HepG2 (cell line): Measurements from ENCODE around the gene CCDC121. TPM values are rescaled to one million over a fixed set of nuclear protein-coding genes. Genes with fewer than 3 reads are reported as not detected.
A peak's percentile ranks its signal among the peaks of the same experiment; 100 is the strongest.

Experiments used
- ATAC-seq: fragments of 200-7000 bp; cut with Tn5 transposase; 3 replicates; pipeline ENCODE4 v1.9.1; 2020; ENCODE audit warnings: mild to moderate bottlenecking, moderate library complexity
- BruUV-seq: library from RNA; stranded (reverse); fragments of 400-500 nt; replicated peaks from 2 replicates; lab custom pipeline; 2021; lab: Mats Ljungman, UMichigan
- CTCF ChIA-PET: fragments of 300-600 bp; formaldehyde crosslinking; extraction: SDS; loops from one replicate; lab custom pipeline; 2021; ENCODE audit warnings: low total read pairs, inconsistent platforms, low intra/inter-chr PET ratio; lab: Yijun Ruan, JAX
- POLR2A ChIA-PET: fragments of 350-600 bp; sonication (Branson Sonifier 250); formaldehyde crosslinking; loops from one replicate; lab custom pipeline; 2020; ENCODE audit warnings: antibody characterized with exemption, inconsistent platforms; lab: Yijun Ruan, JAX
- DNase-seq: peaks from one replicate; pipeline ENCODE4 v3.0.0-alpha.2; 2015; ENCODE audit warnings: low spot score
- FAIRE-seq: peaks from 3 replicates; lab custom pipeline; 2011; peaks lifted over from hg19 to GRCh38; lab: Jason Lieb, UNC
- H2AFZ ChIP-seq: one replicate; pipeline ENCODE4 v1.6.1; 2011; ENCODE audit warnings: low read length, inconsistent platforms
- H3K27ac ChIP-seq: fragments of 300-600 bp; 3 replicates; pipeline ENCODE4 v1.8.0; 2011; ENCODE audit warnings: mixed run types, mild to moderate bottlenecking, mixed read lengths, low read length, inconsistent platforms; ENCODE audit not compliant: insufficient read depth; ENCODE audit errors: extremely low read length
- H3K27me3 ChIP-seq, 2 experiments: fragments of 200-600 bp in 1 of 2; 2 replicates in 1 of 2; 3 replicates in 1 of 2; pipeline versions ENCODE4 v1.6.0 to v1.8.0; 2011; ENCODE audit warnings: low read length in 2 of 2, mild to moderate bottlenecking in 2 of 2, moderate library complexity in 2 of 2, inconsistent platforms in 1 of 2; ENCODE audit not compliant: insufficient read depth in 2 of 2, control insufficient read depth in 1 of 2
- H3K36me3 ChIP-seq, 2 experiments: fragments of 200-600 bp in 1 of 2; replicated peaks in 1 of 2; 2 replicates in 1 of 2; 3 replicates in 1 of 2; pipeline versions ENCODE4 v1.5.1 to v1.8.0; 2011; ENCODE audit warnings: low read length in 2 of 2, inconsistent platforms in 1 of 2; ENCODE audit not compliant: insufficient read depth in 2 of 2, control insufficient read depth in 1 of 2
- H3K4me1 ChIP-seq: 2 replicates; pipeline ENCODE4 v1.5.1; 2012; ENCODE audit warnings: low read length, inconsistent platforms; ENCODE audit not compliant: insufficient read depth
- H3K4me2 ChIP-seq: 2 replicates; pipeline ENCODE4 v1.6.0; 2011; ENCODE audit warnings: low read depth, low read length, inconsistent platforms
- H3K4me3 ChIP-seq, 3 experiments: fragments of 200-600 bp in 1 of 3; sonication (generic), shearing (Covaris generic) in 1 of 3; replicated peaks in 1 of 3; 2 replicates each; pipeline ENCODE4 v1.5.1; 2011 to 2016; ENCODE audit warnings: low read length in 3 of 3, inconsistent platforms in 2 of 3, low read depth in 2 of 3, mild to moderate bottlenecking in 2 of 3, control low read depth in 1 of 3, mixed read lengths in 1 of 3; ENCODE audit not compliant: insufficient read depth in 1 of 3
- H3K79me2 ChIP-seq: one replicate; pipeline ENCODE4 v1.6.1; 2011; ENCODE audit warnings: low read length, inconsistent platforms; ENCODE audit not compliant: insufficient read depth
- H3K9ac ChIP-seq: 2 replicates; pipeline ENCODE4 v1.6.0; 2011; ENCODE audit warnings: mild to moderate bottlenecking, low read depth, low read length, inconsistent platforms; ENCODE audit not compliant: insufficient read depth
- H3K9me3 ChIP-seq: 2 replicates; pipeline ENCODE4 v1.5.1; 2012; ENCODE audit warnings: mild to moderate bottlenecking, low read length
- H4K20me1 ChIP-seq: 2 replicates; pipeline ENCODE4 v1.6.0; 2011; ENCODE audit warnings: inconsistent platforms, mild to moderate bottlenecking, low read length, moderate library complexity; ENCODE audit not compliant: insufficient read depth
- ARNT ChIP-seq: fragments of 450-650 bp; IDR thresholded peaks from 2 replicates; pipeline ENCODE4 v1.6.1; 2017
- FOXA3 ChIP-seq: IDR thresholded peaks from 2 replicates; pipeline ENCODE4 v1.6.1; 2016; ENCODE audit warnings: missing genetic modification reagents, missing compliant biosample characterization
- FOXC1 ChIP-seq: sonication (generic); formaldehyde crosslinking; IDR thresholded peaks from 2 replicates; pipeline ENCODE4 v1.8.0; 2022; ENCODE audit warnings: mild to moderate bottlenecking, missing genetic modification reagents, borderline replicate concordance
- GABPA ChIP-seq, 2 experiments: IDR thresholded peaks; 2 replicates each; pipeline ENCODE4 v1.6.1; 2011 to 2016; ENCODE audit warnings: low read depth in 2 of 2, low read length in 1 of 2, missing biosample characterization in 1 of 2, missing genetic modification characterization in 1 of 2
- IKZF1 ChIP-seq: fragments of 450-650 bp; IDR thresholded peaks from 2 replicates; pipeline ENCODE4 v1.7.1; 2016
- JUND ChIP-seq: sonication (generic); formaldehyde crosslinking; IDR thresholded peaks from 2 replicates; pipeline ENCODE4 v1.8.0; 2022; ENCODE audit warnings: mild to moderate bottlenecking, missing genetic modification reagents
- KDM4B ChIP-seq: sonication (generic); formaldehyde crosslinking; IDR thresholded peaks from 2 replicates; pipeline ENCODE4 v1.4.0; 2020; ENCODE audit warnings: missing genetic modification reagents
- LCORL ChIP-seq, 2 experiments: fragments of 450-650 bp in 1 of 2; sonication (generic) in 1 of 2; formaldehyde crosslinking in 1 of 2; IDR thresholded peaks; 2 replicates each; pipeline versions ENCODE4 v1.5.0 to v1.6.1; 2017 to 2020; ENCODE audit warnings: antibody characterized with exemption in 1 of 2, missing genetic modification reagents in 1 of 2
- MBNL3 ChIP-seq: fragments of 250-450 bp; sonication (Bioruptor Pico); conservative IDR thresholded peaks from 2 replicates; pipeline ENCODE4 v1.8.0; 2022; ENCODE audit warnings: mild to moderate bottlenecking, inconsistent platforms
- RAD21 ChIP-seq: fragments of 450-650 bp; formaldehyde crosslinking; IDR thresholded peaks from 2 replicates; pipeline ENCODE4 v1.5.0; 2020; ENCODE audit warnings: mild to moderate bottlenecking
- SALL2 ChIP-seq: sonication (generic); formaldehyde crosslinking; IDR thresholded peaks from 2 replicates; pipeline ENCODE4 v1.8.1; 2023; ENCODE audit warnings: mild to moderate bottlenecking, missing genetic modification reagents, inconsistent platforms
- SNAPC2 ChIP-seq: sonication (generic); formaldehyde crosslinking; IDR thresholded peaks from 2 replicates; pipeline ENCODE4 v1.8.1; 2022; ENCODE audit warnings: mild to moderate bottlenecking, missing genetic modification reagents
- ZNF124 ChIP-seq: sonication (generic); formaldehyde crosslinking; IDR thresholded peaks from 2 replicates; pipeline ENCODE4 v1.4.0; 2020; ENCODE audit warnings: missing genetic modification reagents
- ZNF30 ChIP-seq: sonication (generic); formaldehyde crosslinking; IDR thresholded peaks from 2 replicates; pipeline ENCODE4 v1.5.0; 2020; ENCODE audit warnings: mild to moderate bottlenecking, missing genetic modification reagents
- ZNF431 ChIP-seq: sonication (generic); formaldehyde crosslinking; IDR thresholded peaks from 2 replicates; pipeline ENCODE4 v1.9.0; 2022; ENCODE audit warnings: missing genetic modification reagents, low read depth, mild to moderate bottlenecking, borderline replicate concordance
- ZNF441 ChIP-seq: sonication (generic); formaldehyde crosslinking; IDR thresholded peaks from 2 replicates; pipeline ENCODE4 v1.7.0; 2021; ENCODE audit warnings: missing genetic modification reagents, borderline replicate concordance
- ZNF790 ChIP-seq: sonication (generic); formaldehyde crosslinking; IDR thresholded peaks from 2 replicates; pipeline ENCODE4 v1.8.0; 2022; ENCODE audit warnings: missing genetic modification reagents, mild to moderate bottlenecking, borderline replicate concordance
- WGBS: methylation state at CpG from one replicate; pipeline ENCODE4 v1.1.6; 2017; ENCODE audit warnings: low lambda C conversion rate; 5-methylcytosine and 5-hydroxymethylcytosine counted together
- in situ Hi-C: cut with HindIII; loops from 2 replicates; pipeline ENCODE4 v1.10.0; 2017; ENCODE audit warnings: low pct_unique_long_range_greater_than_20kb; ENCODE audit not compliant: extremely low pct_ligation_motif_present
- intact Hi-C: fragments of 100-400 bp; cut with micrococcal nuclease; formaldehyde crosslinking; loops from one replicate; pipeline ENCODE4 v1.10.0; 2022; ENCODE audit not compliant: unreplicated experiment
- polyA plus RNA-seq, 8 experiments: library from polyadenylated mRNA; depleted of rRNA in 3 of 8; stranded (reverse) in 7 of 8; unstranded in 1 of 8; fragments of >200 nt; fragmentation: Illumina TruSeq in 4 of 8; extraction: Trizol in 4 of 8; gene quantifications; 2 replicates each; pipeline versions ENCODE4 v1.2.1 to v1.2.3, GENCODE V29; 2011 to 2016; ENCODE audit warnings: low read depth in 4 of 8, missing spikeins in 1 of 8, mixed read lengths in 1 of 8; ENCODE audit not compliant: insufficient read depth in 1 of 8
- total RNA-seq, 5 experiments: library from RNA; depleted of rRNA; stranded (reverse); fragments of >200 nt; fragmentation: Illumina TruSeq; extraction: Trizol; gene quantifications; 2 replicates each; pipeline ENCODE4 v1.2.3, GENCODE V29; 2016; ENCODE audit warnings: low read depth in 1 of 5
- TF ChIP-seq, protein P1 (sequence below): IDR thresholded peaks from 2 replicates; pipeline ENCODE4 v1.6.1; 2016
- TF ChIP-seq, protein P2 (sequence below): IDR thresholded peaks from 2 replicates; pipeline ENCODE4 v1.6.1; 2016; ENCODE audit warnings: mild to moderate bottlenecking
- TF ChIP-seq, protein P3 (sequence below): sonication (generic); formaldehyde crosslinking; IDR thresholded peaks from 2 replicates; pipeline ENCODE4 v1.4.0; 2020; ENCODE audit warnings: missing genetic modification reagents

Gene CCDC121
- total and polyA plus RNA-seq, 2 of the 13 experiments (the other 11 are each of a cell fraction or from before 2014, with no cell fraction given), result 1.9 to 3.0 TPM

DNA sequence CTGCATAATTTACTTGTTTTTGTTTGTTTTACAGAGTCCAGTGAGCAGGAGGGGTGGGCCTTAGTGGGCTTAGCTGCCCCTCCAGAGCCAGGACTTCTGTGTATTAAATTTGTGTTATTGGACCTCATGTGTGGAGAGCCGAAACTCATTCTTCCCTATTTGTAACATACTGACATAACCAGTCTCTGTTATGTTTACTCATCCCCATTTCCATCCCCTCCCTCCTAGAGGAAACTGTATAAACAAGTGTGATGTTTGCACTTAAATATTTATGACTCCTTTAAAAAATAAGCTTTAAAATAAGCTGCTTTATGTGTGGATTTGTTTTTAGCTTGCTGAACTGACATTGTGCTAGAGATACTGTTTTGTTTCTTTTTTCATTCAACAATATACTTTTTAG, 32.2 kb downstream of the CCDC121 start:
- peaks cover 75% of the 10 kb centered on the region for H3K79me2 ChIP-seq
- H3K36me3 ChIP-seq, result peaks cover 5 to 29% of the 10 kb centered on the region in 2 experiments; a peak in 3 of 5 replicates
- no peak overlapping the region for H3K9ac ChIP-seq
- H3K27me3 ChIP-seq, result no peaks in the 10 kb centered on the region
- peaks cover 9% of the 10 kb centered on the region for H3K9me3 ChIP-seq
- CTCF ChIA-PET, result no interaction called here
- POLR2A ChIA-PET, result interaction anchor here (1.0 kb wide), 1 partner anchor 14 kb away, joined by 5 read pairs; the partner anchor contains the start of gene ZNF512
- no peak overlapping the region for H2AFZ ChIP-seq
- peaks cover 21% of the 10 kb centered on the region for H3K4me1 ChIP-seq
- no TSS peak for BruUV-seq
- no peak overlapping the region for H3K27ac ChIP-seq
- no peak for DNase-seq
- intact Hi-C loops, result no loop called here
- 82% methylated on average over 1 of the region's 1 CpG for WGBS
- H4K20me1 ChIP-seq, result peaks cover 23% of the 10 kb centered on the region
- peak; percentile 53 for FAIRE-seq
- in situ Hi-C loops, result no loop called here
- peak; percentile 52; the same call in 2 of the 3 replicates for ATAC-seq
- H3K4me3 ChIP-seq, result no peak overlapping the region
- H3K4me2 ChIP-seq, result no peak overlapping the region
- no peak for TF ChIP-seq ZNF790 (CRISPR knock-in tag)
- no peak for TF ChIP-seq SALL2 (CRISPR knock-in tag)
- TF ChIP-seq ZNF124 (CRISPR knock-in tag), result no peak
- no peak for TF ChIP-seq ZNF431
- no peak for TF ChIP-seq RAD21
- TF ChIP-seq GABPA (IDR thresholded peaks at IDR 0.05; ENCODE audit: low read depth, low read length), result no peak
- no peak for TF ChIP-seq GABPA (CRISPR knock-in tag; IDR thresholded peaks at IDR 0.05; ENCODE audit: low read depth)
- TF ChIP-seq SNAPC2 (CRISPR knock-in tag), result no peak
- TF ChIP-seq MBNL3, result no peak
- no peak for TF ChIP-seq ZNF441 (CRISPR knock-in tag)
- TF ChIP-seq KDM4B (CRISPR knock-in tag), result no peak
- TF ChIP-seq, protein P1, sequence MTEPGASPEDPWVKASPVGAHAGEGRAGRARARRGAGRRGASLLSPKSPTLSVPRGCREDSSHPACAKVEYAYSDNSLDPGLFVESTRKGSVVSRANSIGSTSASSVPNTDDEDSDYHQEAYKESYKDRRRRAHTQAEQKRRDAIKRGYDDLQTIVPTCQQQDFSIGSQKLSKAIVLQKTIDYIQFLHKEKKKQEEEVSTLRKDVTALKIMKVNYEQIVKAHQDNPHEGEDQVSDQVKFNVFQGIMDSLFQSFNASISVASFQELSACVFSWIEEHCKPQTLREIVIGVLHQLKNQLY (CRISPR knock-in tag), result no peak
- no peak for TF ChIP-seq ARNT
- TF ChIP-seq ZNF30 (CRISPR knock-in tag), result no peak
- no peak for TF ChIP-seq FOXC1
- TF ChIP-seq, protein P2, sequence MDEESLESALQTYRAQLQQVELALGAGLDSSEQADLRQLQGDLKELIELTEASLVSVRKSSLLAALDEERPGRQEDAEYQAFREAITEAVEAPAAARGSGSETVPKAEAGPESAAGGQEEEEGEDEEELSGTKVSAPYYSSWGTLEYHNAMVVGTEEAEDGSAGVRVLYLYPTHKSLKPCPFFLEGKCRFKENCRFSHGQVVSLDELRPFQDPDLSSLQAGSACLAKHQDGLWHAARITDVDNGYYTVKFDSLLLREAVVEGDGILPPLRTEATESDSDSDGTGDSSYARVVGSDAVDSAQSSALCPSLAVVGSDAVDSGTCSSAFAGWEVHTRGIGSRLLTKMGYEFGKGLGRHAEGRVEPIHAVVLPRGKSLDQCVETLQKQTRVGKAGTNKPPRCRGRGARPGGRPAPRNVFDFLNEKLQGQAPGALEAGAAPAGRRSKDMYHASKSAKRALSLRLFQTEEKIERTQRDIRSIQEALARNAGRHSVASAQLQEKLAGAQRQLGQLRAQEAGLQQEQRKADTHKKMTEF (CRISPR knock-in tag), result peak; percentile 26; the same call in 1 of the 2 replicates
- no peak for TF ChIP-seq IKZF1
- TF ChIP-seq JUND (CRISPR knock-in tag), result no peak
- TF ChIP-seq LCORL (IDR thresholded peaks at IDR 0.05), result no peak
- TF ChIP-seq LCORL (CRISPR knock-in tag; IDR thresholded peaks at IDR 0.05), result no peak
- TF ChIP-seq, protein P3, sequence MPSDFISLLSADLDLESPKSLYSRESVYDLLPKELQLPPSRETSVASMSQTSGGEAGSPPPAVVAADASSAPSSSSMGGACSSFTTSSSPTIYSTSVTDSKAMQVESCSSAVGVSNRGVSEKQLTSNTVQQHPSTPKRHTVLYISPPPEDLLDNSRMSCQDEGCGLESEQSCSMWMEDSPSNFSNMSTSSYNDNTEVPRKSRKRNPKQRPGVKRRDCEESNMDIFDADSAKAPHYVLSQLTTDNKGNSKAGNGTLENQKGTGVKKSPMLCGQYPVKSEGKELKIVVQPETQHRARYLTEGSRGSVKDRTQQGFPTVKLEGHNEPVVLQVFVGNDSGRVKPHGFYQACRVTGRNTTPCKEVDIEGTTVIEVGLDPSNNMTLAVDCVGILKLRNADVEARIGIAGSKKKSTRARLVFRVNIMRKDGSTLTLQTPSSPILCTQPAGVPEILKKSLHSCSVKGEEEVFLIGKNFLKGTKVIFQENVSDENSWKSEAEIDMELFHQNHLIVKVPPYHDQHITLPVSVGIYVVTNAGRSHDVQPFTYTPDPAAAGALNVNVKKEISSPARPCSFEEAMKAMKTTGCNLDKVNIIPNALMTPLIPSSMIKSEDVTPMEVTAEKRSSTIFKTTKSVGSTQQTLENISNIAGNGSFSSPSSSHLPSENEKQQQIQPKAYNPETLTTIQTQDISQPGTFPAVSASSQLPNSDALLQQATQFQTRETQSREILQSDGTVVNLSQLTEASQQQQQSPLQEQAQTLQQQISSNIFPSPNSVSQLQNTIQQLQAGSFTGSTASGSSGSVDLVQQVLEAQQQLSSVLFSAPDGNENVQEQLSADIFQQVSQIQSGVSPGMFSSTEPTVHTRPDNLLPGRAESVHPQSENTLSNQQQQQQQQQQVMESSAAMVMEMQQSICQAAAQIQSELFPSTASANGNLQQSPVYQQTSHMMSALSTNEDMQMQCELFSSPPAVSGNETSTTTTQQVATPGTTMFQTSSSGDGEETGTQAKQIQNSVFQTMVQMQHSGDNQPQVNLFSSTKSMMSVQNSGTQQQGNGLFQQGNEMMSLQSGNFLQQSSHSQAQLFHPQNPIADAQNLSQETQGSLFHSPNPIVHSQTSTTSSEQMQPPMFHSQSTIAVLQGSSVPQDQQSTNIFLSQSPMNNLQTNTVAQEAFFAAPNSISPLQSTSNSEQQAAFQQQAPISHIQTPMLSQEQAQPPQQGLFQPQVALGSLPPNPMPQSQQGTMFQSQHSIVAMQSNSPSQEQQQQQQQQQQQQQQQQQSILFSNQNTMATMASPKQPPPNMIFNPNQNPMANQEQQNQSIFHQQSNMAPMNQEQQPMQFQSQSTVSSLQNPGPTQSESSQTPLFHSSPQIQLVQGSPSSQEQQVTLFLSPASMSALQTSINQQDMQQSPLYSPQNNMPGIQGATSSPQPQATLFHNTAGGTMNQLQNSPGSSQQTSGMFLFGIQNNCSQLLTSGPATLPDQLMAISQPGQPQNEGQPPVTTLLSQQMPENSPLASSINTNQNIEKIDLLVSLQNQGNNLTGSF (CRISPR knock-in tag), result no peak
- 0 out of 2 replicates have a peak, but pooled peaks have one; percentile 12 for TF ChIP-seq FOXA3 (CRISPR knock-in tag)
